RWPE2 (cell line): ENCODE data around the gene LYL1.
A peak's percentile ranks its signal among the peaks of the same experiment; 100 is the strongest.

ENCODE experiments used
- ATAC-seq: fragments of 200-7000 bp; cut with Tn5 transposase; 3 replicates; pipeline ENCODE4 v1.9.1; 2021; ENCODE audit warnings: low read depth
- DNase-seq: peaks from one replicate; pipeline ENCODE4 v3.0.0-alpha.2; 2020; ENCODE audit warnings: low spot score
- H3K27ac ChIP-seq: fragments of 450-650 bp; 2 replicates; pipeline ENCODE4 v1.5.1; 2017; ENCODE audit warnings: mild to moderate bottlenecking; ENCODE audit not compliant: poor library complexity, severe bottlenecking
- H3K27me3 ChIP-seq: fragments of 250-450 bp; sonication (Bioruptor Pico); 2 replicates; pipeline ENCODE4 v1.5.1; 2021; ENCODE audit warnings: mild to moderate bottlenecking, moderate library complexity; ENCODE audit not compliant: insufficient read depth, poor library complexity, severe bottlenecking
- H3K36me3 ChIP-seq: fragments of 250-450 bp; sonication (Bioruptor Pico); 2 replicates; pipeline ENCODE4 v1.5.1; 2020; ENCODE audit warnings: low read depth, mild to moderate bottlenecking, moderate library complexity
- H3K4me1 ChIP-seq: fragments of 250-450 bp; sonication (Bioruptor Pico); 2 replicates; pipeline ENCODE4 v1.5.1; 2021; ENCODE audit warnings: mild to moderate bottlenecking, moderate library complexity; ENCODE audit not compliant: insufficient read depth, poor library complexity, severe bottlenecking
- H3K4me3 ChIP-seq: fragments of 250-450 bp; sonication (Bioruptor Pico); 2 replicates; pipeline ENCODE4 v1.5.1; 2021; ENCODE audit warnings: mild to moderate bottlenecking, moderate library complexity; ENCODE audit not compliant: severe bottlenecking
- H3K9me3 ChIP-seq: fragments of 250-450 bp; sonication (Bioruptor Pico); 2 replicates; pipeline ENCODE4 v1.5.1; 2021; ENCODE audit warnings: mild to moderate bottlenecking, moderate library complexity; ENCODE audit not compliant: severe bottlenecking
- CTCF ChIP-seq: fragments of 450-650 bp; IDR thresholded peaks from one replicate; pipeline ENCODE4 v1.5.1; 2017; ENCODE audit warnings: mild to moderate bottlenecking, moderate library complexity; ENCODE audit not compliant: poor library complexity, severe bottlenecking

LYL1 gene

GRCh38 chr19:13115936-13116281 is 13.3 kb upstream of the LYL1 start:
- H3K4me1 ChIP-seq, result peaks cover 8% of the 10 kb centered on the region

GRCh38 chr19:13112555-13112954 is 9.9 kb upstream of the LYL1 start:
- Histone ChIP-seq H3K27ac (no peak overlapping the region), H3K36me3 (peaks cover 38% of the 10 kb centered on the region), H3K9me3 (no peaks in the 10 kb centered on the region), H3K4me3 (no peak overlapping the region), H3K27me3 (no peaks in the 10 kb centered on the region), H3K4me1 (peaks cover 2% of the 10 kb centered on the region)
- DNase-seq (no peak), ATAC-seq (no peak)
- no peak for TF ChIP-seq CTCF

More at GRCh38 chr19:13115936-13116281, 13.3 kb upstream of the LYL1 start:
- no peaks in the 10 kb centered on the region for H3K27me3 ChIP-seq
- no peak for DNase-seq
- H3K27ac ChIP-seq, result peak overlapping the region; percentile 88
- peaks cover 36% of the 10 kb centered on the region for H3K36me3 ChIP-seq
- no peaks in the 10 kb centered on the region for H3K9me3 ChIP-seq
- H3K4me3 ChIP-seq, result peak overlapping the region; percentile 87
- ATAC-seq, result no peak
- TF ChIP-seq CTCF, result no peak

GRCh38 chr19:13110099-13110610 is 7.5 kb upstream of the LYL1 start:
- Histone ChIP-seq H3K4me3 (no peak overlapping the region), H3K36me3 (peaks cover 42% of the 10 kb centered on the region), H3K4me1 (no peaks in the 10 kb centered on the region), H3K27me3 (no peaks in the 10 kb centered on the region), H3K27ac (no peak overlapping the region), H3K9me3 (no peaks in the 10 kb centered on the region)
- ATAC-seq (no peak), DNase-seq (no peak)
- TF ChIP-seq CTCF, result no peak

GRCh38 chr19:13109361-13110098 is 6.9 kb upstream of the LYL1 start:
- no peak for TF ChIP-seq CTCF
- peaks cover 36% of the 10 kb centered on the region for H3K36me3 ChIP-seq
- no peaks in the 10 kb centered on the region for H3K9me3 ChIP-seq
- DNase-seq, result no peak
- no peak overlapping the region for H3K27ac ChIP-seq
- H3K27me3 ChIP-seq, result no peaks in the 10 kb centered on the region
- ATAC-seq, result no peak
- H3K4me1 ChIP-seq, result no peaks in the 10 kb centered on the region
- no peak overlapping the region for H3K4me3 ChIP-seq
